Natural killer cell (primary cell): ENCODE data around the gene PLPPR1. TPM values are rescaled to one million over a fixed set of nuclear protein-coding genes. Genes with fewer than 3 reads are reported as not detected.

Experiments
- ATAC-seq, 3 donors: fragments of 150-1000 bp in 2 of 3; fragments of 200-7000 bp in 1 of 3; cut with Tn5 transposase; 1 replicate in 1 of 3; 2 replicates in 2 of 3; pipeline ENCODE4 v1.10.0; 2021; ENCODE audit warnings: mild to moderate bottlenecking in 2 of 3, moderate library complexity in 2 of 3
- DNase-seq, 2 donors: peaks; one replicate each; pipeline versions ENCODE4 v3.0.0 to v3.0.0-alpha.2; 2013 to 2021; ENCODE audit warnings: mixed read lengths in 1 of 2
- H3K27ac ChIP-seq: one replicate; pipeline ENCODE4 v1.5.1; 2013; ENCODE audit warnings: mild to moderate bottlenecking, low read length
- H3K27me3 ChIP-seq: one replicate; pipeline ENCODE4 v1.6.1; 2013; ENCODE audit warnings: low read length; ENCODE audit not compliant: control insufficient read depth, insufficient read depth
- H3K36me3 ChIP-seq: one replicate; pipeline ENCODE4 v1.6.1; 2013; ENCODE audit warnings: low read length; ENCODE audit not compliant: control insufficient read depth, insufficient read depth
- H3K4me1 ChIP-seq: one replicate; pipeline ENCODE4 v1.6.1; 2013; ENCODE audit warnings: low read length; ENCODE audit not compliant: control insufficient read depth, insufficient read depth
- H3K4me3 ChIP-seq: one replicate; pipeline ENCODE4 v1.5.1; 2013; ENCODE audit warnings: low read length
- H3K9me3 ChIP-seq: one replicate; pipeline ENCODE4 v1.6.1; 2013; ENCODE audit warnings: low read length; ENCODE audit not compliant: control insufficient read depth, insufficient read depth
- H3K27ac Mint-ChIP-seq, 2 donors: one replicate each; pipeline ENCODE4 v1.8.0; 2022; ENCODE audit warnings: mild to moderate bottlenecking in 2 of 2, mixed read lengths in 2 of 2, moderate library complexity in 1 of 2
- H3K27me3 Mint-ChIP-seq, 2 donors: one replicate each; pipeline ENCODE4 v1.8.0; 2022; ENCODE audit warnings: low read depth in 2 of 2, mixed read lengths in 2 of 2
- H3K36me3 Mint-ChIP-seq: one replicate; pipeline ENCODE4 v1.8.0; 2022; ENCODE audit warnings: mixed read lengths
- H3K4me1 Mint-ChIP-seq, 2 donors: one replicate each; pipeline ENCODE4 v1.8.0; 2022; ENCODE audit warnings: mixed read lengths in 2 of 2
- H3K4me3 Mint-ChIP-seq: one replicate; pipeline ENCODE4 v1.8.0; 2022; ENCODE audit warnings: mild to moderate bottlenecking, moderate library complexity, mixed read lengths
- H3K9me3 Mint-ChIP-seq, 2 donors: one replicate each; pipeline ENCODE4 v1.8.0; 2022; ENCODE audit warnings: mixed read lengths in 2 of 2
- WGBS: methylation state at CpG from one replicate; pipeline ENCODE4 v1.1.7; 2013; ENCODE audit warnings: missing lambda C conversion rate; ENCODE audit not compliant: insufficient coverage; 5-methylcytosine and 5-hydroxymethylcytosine counted together
- intact Hi-C: fragments of 100-400 bp; cut with micrococcal nuclease; formaldehyde crosslinking; loops from one replicate; pipeline ENCODE4 v1.14.2; 2022
- total RNA-seq, 4 donors: library from RNA; stranded (reverse); fragments of 120-200 nt in 1 of 4; gene quantifications; one replicate each; pipeline versions ENCODE4 v1.2.3 to v1.2.4, GENCODE V29; 2013 to 2022
- TF ChIP-seq, protein P1 (sequence below): fragments of 200-600 bp; IDR thresholded peaks from one replicate; pipeline ENCODE4 v1.8.0; 2022; ENCODE audit warnings: antibody characterized with exemption

The PLPPR1 gene
- total RNA-seq, 3 donors from 2014 or later (not counting 1 experiment from before 2014, with no cell fraction given) = not detected

GRCh38 chr9:101366038-101366756, 337.7 kb downstream of the PLPPR1 start:
- 67% methylated on average over 5 of the region's 5 CpGs for WGBS
- Histone ChIP-seq H3K9me3 (no peaks in the 10 kb centered on the region), H3K27ac (no peak overlapping the region), H3K36me3 (no peaks in the 10 kb centered on the region), H3K4me3 (no peak overlapping the region), H3K4me1 (no peaks in the 10 kb centered on the region), H3K27me3 (peaks cover 2% of the 10 kb centered on the region)
- no peaks in the 10 kb centered on the region for H3K4me1 Mint-ChIP-seq
- H3K36me3 Mint-ChIP-seq = no peaks in the 10 kb centered on the region
- DNase-seq (no peak), ATAC-seq (no peak)
- H3K27ac Mint-ChIP-seq = no peak overlapping the region
- peaks cover 3 to 5% of the 10 kb centered on the region in 2 donors for H3K27me3 Mint-ChIP-seq
- H3K4me3 Mint-ChIP-seq = no peak overlapping the region
- intact Hi-C loops = no loop called here
- TF ChIP-seq, protein P1, sequence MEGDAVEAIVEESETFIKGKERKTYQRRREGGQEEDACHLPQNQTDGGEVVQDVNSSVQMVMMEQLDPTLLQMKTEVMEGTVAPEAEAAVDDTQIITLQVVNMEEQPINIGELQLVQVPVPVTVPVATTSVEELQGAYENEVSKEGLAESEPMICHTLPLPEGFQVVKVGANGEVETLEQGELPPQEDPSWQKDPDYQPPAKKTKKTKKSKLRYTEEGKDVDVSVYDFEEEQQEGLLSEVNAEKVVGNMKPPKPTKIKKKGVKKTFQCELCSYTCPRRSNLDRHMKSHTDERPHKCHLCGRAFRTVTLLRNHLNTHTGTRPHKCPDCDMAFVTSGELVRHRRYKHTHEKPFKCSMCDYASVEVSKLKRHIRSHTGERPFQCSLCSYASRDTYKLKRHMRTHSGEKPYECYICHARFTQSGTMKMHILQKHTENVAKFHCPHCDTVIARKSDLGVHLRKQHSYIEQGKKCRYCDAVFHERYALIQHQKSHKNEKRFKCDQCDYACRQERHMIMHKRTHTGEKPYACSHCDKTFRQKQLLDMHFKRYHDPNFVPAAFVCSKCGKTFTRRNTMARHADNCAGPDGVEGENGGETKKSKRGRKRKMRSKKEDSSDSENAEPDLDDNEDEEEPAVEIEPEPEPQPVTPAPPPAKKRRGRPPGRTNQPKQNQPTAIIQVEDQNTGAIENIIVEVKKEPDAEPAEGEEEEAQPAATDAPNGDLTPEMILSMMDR = no peak
- H3K9me3 Mint-ChIP-seq = peaks cover 0 to 2% of the 10 kb centered on the region in 2 donors

GRCh38 chr9:101367323-101367722, 338.8 kb downstream of the PLPPR1 start:
- H3K4me1 Mint-ChIP-seq = no peaks in the 10 kb centered on the region
- ATAC-seq = no peak
- intact Hi-C loops = no loop called here
- no peaks in the 10 kb centered on the region for H3K36me3 Mint-ChIP-seq
- no peak for DNase-seq
- no peak overlapping the region for H3K27ac Mint-ChIP-seq
- H3K9me3 Mint-ChIP-seq = no peaks in the 10 kb centered on the region
- no peaks in the 10 kb centered on the region for H3K9me3 ChIP-seq
- 90% methylated on average over 3 of the region's 3 CpGs for WGBS
- H3K36me3 ChIP-seq = no peaks in the 10 kb centered on the region
- no peak overlapping the region for H3K27ac ChIP-seq
- peaks cover under 1% of the 10 kb centered on the region for H3K27me3 ChIP-seq
- no peak overlapping the region for H3K4me3 ChIP-seq
- H3K4me3 Mint-ChIP-seq = no peak overlapping the region
- TF ChIP-seq, protein P1 = no peak
- peaks cover 10 to 12% of the 10 kb centered on the region in 2 donors for H3K27me3 Mint-ChIP-seq
- H3K4me1 ChIP-seq = no peaks in the 10 kb centered on the region

DNA sequence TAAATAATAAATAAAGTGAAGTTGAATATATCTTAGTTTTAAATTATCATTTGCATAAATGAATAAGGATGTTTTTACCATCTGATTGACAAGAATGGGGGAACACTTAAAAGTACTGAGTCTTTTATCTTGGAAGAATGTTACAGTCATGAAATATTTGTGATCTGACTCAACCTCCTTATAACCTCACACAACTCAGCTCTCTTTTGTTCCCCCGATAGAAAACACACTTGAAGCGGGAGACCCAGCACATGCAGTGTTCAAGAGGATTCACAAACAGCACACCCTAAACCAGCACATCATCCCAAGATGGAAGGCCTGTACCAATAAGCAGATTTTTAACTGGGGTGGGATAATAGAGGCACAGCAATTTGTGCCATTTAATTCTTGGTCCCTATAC, 340.8 kb downstream of the PLPPR1 start:
- TF ChIP-seq, protein P1 = no peak
- H3K9me3 Mint-ChIP-seq = no peaks in the 10 kb centered on the region
- Histone ChIP-seq H3K27ac (no peak overlapping the region), H3K27me3 (no peaks in the 10 kb centered on the region), H3K4me1 (no peaks in the 10 kb centered on the region), H3K36me3 (no peaks in the 10 kb centered on the region), H3K4me3 (no peak overlapping the region), H3K9me3 (no peaks in the 10 kb centered on the region)
- intact Hi-C loops = no loop called here
- peaks cover 10% of the 10 kb centered on the region in 2 donors for H3K27me3 Mint-ChIP-seq
- no peak for ATAC-seq
- DNase-seq = no peak
- no peak overlapping the region for H3K4me3 Mint-ChIP-seq
- no peak overlapping the region for H3K27ac Mint-ChIP-seq
- H3K4me1 Mint-ChIP-seq = no peaks in the 10 kb centered on the region
- WGBS = 97% methylated on average over 2 of the region's 2 CpGs
- H3K36me3 Mint-ChIP-seq = no peaks in the 10 kb centered on the region
